Vagina (tissue), 2 donors: ENCODE data around the gene MAPK11.

ENCODE experiments used
- POLR2A ChIP-seq, 2 donors: fragments of 450-650 bp; IDR thresholded peaks; one replicate each; pipeline ENCODE4 v1.6.1; 2017; ENCODE audit warnings: antibody characterized with exemption in 2 of 2, mild to moderate bottlenecking in 2 of 2, moderate library complexity in 2 of 2
- POLR2AphosphoS5 ChIP-seq, 2 donors: sonication (generic); formaldehyde crosslinking; IDR thresholded peaks; one replicate each; pipeline ENCODE4 v1.9.0; 2017; ENCODE audit warnings: antibody characterized with exemption in 2 of 2, mild to moderate bottlenecking in 2 of 2, low read depth in 1 of 2; ENCODE audit not compliant: insufficient read depth in 1 of 2
- TF ChIP-seq, protein P1 (sequence below), 3 experiments: fragments of 450-650 bp in 2 of 3; fragments of 200-600 bp in 1 of 3; sonication (generic) in 1 of 3; IDR thresholded peaks; one replicate each; pipeline ENCODE4 v1.5.1; 2017 to 2019; ENCODE audit warnings: antibody characterized with exemption in 3 of 3, mild to moderate bottlenecking in 2 of 3, moderate library complexity in 2 of 3

DNA sequence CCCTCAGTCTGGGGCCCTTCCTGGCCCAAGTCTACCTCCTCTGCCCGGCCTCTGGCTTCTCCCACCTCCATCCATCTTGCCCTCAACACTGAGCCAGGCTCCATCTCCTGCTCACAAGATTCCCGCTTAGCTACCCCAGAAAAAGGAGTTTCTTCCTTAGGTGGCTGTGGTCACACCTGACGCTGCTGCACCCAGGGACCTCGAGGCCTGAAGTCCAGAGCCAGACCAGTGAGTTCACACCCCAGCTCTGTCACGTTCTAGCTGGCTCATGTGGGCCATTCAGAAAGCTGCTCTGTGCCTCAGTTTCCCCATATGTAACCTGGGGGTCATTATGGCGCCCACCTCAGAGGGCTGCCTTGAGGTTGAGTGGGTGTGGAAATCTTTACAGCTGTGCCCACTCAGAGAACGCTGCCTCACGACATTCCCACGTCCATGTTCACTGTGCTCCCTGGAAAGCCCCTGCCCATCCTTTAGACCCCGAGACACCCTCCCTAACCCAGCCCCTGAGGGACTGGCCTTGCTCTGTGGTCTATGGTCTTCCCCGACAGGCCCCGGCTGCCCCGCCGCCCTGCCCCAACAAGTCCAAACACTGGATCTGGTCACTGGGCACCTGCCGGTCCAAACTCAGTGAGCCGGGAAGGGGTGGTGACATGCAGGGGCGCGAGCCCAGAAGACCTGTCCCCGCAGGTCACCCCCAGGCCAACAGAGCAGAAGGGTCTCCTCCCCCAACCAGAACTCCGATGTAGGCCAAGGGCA lies 27.5 kb upstream of the MAPK11 start:
- TF ChIP-seq, protein P1, sequence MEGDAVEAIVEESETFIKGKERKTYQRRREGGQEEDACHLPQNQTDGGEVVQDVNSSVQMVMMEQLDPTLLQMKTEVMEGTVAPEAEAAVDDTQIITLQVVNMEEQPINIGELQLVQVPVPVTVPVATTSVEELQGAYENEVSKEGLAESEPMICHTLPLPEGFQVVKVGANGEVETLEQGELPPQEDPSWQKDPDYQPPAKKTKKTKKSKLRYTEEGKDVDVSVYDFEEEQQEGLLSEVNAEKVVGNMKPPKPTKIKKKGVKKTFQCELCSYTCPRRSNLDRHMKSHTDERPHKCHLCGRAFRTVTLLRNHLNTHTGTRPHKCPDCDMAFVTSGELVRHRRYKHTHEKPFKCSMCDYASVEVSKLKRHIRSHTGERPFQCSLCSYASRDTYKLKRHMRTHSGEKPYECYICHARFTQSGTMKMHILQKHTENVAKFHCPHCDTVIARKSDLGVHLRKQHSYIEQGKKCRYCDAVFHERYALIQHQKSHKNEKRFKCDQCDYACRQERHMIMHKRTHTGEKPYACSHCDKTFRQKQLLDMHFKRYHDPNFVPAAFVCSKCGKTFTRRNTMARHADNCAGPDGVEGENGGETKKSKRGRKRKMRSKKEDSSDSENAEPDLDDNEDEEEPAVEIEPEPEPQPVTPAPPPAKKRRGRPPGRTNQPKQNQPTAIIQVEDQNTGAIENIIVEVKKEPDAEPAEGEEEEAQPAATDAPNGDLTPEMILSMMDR (IDR thresholded peaks at IDR 0.05) = no peak
- TF ChIP-seq POLR2A (IDR thresholded peaks at IDR 0.05) (no peak), POLR2AphosphoS5 (IDR thresholded peaks at IDR 0.05; ENCODE audit: insufficient read depth in 1 of 2, low read depth in 1 of 2) (no peak)
